Stomach (tissue), 4 donors: Measurements from ENCODE around the gene SOX6.

ENCODE experiments used
- CTCF ChIP-seq, 7 experiments: fragments of 450-650 bp in 4 of 7; fragments of 200-600 bp in 3 of 7; sonication (generic) in 3 of 7; IDR thresholded peaks; one replicate each; pipeline ENCODE4 v1.5.1; 2016 to 2019; ENCODE audit warnings: antibody characterized with exemption in 7 of 7, control low read depth in 2 of 7, mild to moderate bottlenecking in 1 of 7
- POLR2AphosphoS5 ChIP-seq, 3 donors: sonication (generic); formaldehyde crosslinking; IDR thresholded peaks; one replicate each; pipeline ENCODE4 v1.6.1; 2016; ENCODE audit warnings: antibody characterized with exemption in 3 of 3

- no peak for TF ChIP-seq CTCF (IDR thresholded peaks at IDR 0.05)
- TF ChIP-seq POLR2AphosphoS5 (IDR thresholded peaks at IDR 0.05): no peak
These were observed 230.6 kb downstream of the SOX6 start for GRCh38 chr11:16125796-16126195.
